ENCODE results near the gene TMC4.

Gene TMC4

DNA sequence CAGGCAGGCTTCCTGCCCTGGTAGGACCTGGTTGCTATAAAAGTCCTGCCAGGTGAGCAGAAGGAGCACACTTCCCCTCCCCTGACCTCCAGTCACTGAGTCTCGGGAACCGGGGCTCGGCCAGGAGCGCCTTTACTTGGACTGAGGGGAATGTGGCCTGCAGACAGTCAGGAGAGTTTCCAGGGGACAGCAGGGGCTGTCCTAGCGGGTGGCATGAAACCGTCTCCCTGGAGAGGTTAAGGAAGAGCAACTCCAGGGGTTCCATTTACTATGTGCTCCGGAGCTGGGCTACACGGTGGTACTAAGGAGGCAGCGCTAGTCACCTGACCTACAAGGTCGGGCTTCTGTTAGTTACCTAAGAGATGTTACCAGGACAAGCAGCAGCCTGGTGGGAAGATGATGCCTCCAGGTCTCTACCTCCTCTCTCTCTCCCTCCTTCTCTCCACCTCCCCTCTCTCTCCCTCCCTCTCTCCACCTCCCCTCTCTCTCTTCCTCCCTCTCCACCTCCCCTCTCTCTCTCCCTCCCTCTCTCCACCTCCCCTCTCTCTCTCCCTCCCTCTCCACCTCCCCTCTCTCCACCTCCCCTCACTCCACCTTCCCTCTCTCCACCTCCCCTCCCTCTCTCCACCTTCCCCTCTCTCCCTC lies 39.5 kb downstream of the TMC4 start:
- no peaks in the 10 kb centered on the region for H3K36me3 Mint-ChIP-seq (ENCODE audit: low read depth)
- H3K4me3 Mint-ChIP-seq: no peak overlapping the region
- peaks cover 3% of the 10 kb centered on the region for H3K27me3 Mint-ChIP-seq (ENCODE audit: low read depth, poor library complexity)
- no peak overlapping the region for H3K27ac Mint-ChIP-seq
- TF ChIP-seq, protein P1, sequence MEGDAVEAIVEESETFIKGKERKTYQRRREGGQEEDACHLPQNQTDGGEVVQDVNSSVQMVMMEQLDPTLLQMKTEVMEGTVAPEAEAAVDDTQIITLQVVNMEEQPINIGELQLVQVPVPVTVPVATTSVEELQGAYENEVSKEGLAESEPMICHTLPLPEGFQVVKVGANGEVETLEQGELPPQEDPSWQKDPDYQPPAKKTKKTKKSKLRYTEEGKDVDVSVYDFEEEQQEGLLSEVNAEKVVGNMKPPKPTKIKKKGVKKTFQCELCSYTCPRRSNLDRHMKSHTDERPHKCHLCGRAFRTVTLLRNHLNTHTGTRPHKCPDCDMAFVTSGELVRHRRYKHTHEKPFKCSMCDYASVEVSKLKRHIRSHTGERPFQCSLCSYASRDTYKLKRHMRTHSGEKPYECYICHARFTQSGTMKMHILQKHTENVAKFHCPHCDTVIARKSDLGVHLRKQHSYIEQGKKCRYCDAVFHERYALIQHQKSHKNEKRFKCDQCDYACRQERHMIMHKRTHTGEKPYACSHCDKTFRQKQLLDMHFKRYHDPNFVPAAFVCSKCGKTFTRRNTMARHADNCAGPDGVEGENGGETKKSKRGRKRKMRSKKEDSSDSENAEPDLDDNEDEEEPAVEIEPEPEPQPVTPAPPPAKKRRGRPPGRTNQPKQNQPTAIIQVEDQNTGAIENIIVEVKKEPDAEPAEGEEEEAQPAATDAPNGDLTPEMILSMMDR (IDR thresholded peaks at IDR 0.05): no peak
- peaks cover 6% of the 10 kb centered on the region for H3K9me3 Mint-ChIP-seq
- peaks cover 21% of the 10 kb centered on the region for H3K4me1 Mint-ChIP-seq
- DNase-seq: peak; percentile 26

DNA sequence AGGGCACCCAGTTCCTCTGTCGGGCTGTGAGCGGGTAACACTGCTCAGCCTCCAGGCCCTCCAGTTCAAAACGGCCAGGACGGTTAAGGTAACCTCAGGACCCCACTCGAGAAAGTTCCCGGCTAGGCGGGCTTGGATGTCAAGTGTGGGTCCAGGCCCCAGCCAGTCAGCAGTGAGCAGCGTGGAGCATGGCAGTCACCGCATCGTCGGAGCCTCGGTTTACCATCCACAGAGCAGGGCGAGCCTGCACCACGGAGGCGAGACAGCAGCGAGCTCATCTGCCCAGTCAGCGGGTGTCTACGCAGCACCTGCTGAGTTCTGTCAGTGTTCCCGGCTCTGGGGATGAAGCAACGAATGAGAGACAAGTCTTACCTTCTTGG lies 43.4 kb downstream of the TMC4 start:
- Mint-ChIP-seq H3K4me1 (peaks cover 5% of the 10 kb centered on the region), H3K4me3 (no peak overlapping the region), H3K27me3 (ENCODE audit: low read depth, poor library complexity) (no peaks in the 10 kb centered on the region), H3K9me3 (peaks cover 5% of the 10 kb centered on the region), H3K27ac (no peak overlapping the region), H3K36me3 (ENCODE audit: low read depth) (peaks cover 16% of the 10 kb centered on the region)
- DNase-seq: no peak
- TF ChIP-seq, protein P1 (IDR thresholded peaks at IDR 0.05): no peak

DNA sequence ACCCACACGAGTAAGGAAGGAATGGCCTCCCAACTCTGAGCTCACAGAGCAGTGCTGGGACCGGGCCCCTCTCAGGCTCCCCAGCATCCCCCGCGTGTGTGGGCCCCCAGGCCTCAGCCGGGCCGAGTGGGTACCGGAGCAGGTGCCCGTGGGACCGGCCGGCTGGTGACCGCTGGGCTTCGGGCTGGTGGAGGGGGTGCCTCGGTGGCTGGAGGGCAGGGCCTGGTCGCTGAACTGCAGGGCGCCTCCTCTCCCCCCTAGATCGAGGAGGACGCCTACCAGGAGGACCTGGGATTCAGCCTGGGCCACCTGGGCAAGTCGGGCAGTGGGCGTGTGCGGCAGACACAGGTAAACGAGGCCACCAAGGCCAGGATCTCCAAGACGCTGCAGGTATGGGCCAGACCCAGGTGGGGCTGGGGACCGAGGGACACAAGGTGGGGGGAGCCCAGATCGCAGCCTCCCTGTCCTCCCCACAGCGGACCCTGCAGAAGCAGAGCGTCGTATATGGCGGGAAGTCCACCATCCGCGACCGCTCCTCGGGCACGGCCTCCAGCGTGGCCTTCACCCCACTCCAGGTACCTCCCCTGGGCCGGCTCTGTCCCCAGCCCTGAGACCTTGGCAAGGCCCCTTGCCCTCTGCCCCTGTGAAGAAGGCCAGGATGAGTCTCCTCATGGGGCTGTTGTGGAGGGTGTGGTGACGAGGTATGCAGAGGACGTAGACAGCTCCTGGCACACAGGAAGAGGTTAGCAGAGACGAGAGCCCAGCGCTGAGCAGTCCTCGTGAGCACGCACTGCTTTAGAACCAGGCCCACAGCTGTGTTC lies 44.0 kb downstream of the TMC4 start:
- Mint-ChIP-seq H3K9me3 (no peaks in the 10 kb centered on the region), H3K27me3 (ENCODE audit: low read depth, poor library complexity) (no peaks in the 10 kb centered on the region), H3K27ac (no peak overlapping the region), H3K4me1 (no peaks in the 10 kb centered on the region), H3K36me3 (ENCODE audit: low read depth) (peaks cover 16% of the 10 kb centered on the region), H3K4me3 (no peak overlapping the region)
- DNase-seq: no peak
- TF ChIP-seq, protein P1 (IDR thresholded peaks at IDR 0.05): no peak

DNA sequence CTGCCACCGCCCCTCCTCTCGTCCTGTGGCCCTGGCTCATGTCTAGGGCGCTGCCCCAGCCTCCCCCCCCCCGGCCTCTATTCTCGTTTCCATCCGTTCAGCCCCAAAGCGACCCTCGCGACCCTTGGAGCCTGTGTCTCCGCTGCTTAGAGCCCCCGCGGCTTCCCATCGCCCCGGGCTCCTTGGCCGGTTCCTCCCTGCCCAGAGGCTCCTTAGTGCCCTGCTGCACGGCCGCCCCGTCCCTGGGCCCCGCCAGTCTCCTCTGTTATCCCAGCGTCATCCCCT lies 44.6 kb downstream of the TMC4 start:
- H3K36me3 Mint-ChIP-seq (ENCODE audit: low read depth): peaks cover 17% of the 10 kb centered on the region
- no peak overlapping the region for H3K4me3 Mint-ChIP-seq
- no peak overlapping the region for H3K27ac Mint-ChIP-seq

DNA sequence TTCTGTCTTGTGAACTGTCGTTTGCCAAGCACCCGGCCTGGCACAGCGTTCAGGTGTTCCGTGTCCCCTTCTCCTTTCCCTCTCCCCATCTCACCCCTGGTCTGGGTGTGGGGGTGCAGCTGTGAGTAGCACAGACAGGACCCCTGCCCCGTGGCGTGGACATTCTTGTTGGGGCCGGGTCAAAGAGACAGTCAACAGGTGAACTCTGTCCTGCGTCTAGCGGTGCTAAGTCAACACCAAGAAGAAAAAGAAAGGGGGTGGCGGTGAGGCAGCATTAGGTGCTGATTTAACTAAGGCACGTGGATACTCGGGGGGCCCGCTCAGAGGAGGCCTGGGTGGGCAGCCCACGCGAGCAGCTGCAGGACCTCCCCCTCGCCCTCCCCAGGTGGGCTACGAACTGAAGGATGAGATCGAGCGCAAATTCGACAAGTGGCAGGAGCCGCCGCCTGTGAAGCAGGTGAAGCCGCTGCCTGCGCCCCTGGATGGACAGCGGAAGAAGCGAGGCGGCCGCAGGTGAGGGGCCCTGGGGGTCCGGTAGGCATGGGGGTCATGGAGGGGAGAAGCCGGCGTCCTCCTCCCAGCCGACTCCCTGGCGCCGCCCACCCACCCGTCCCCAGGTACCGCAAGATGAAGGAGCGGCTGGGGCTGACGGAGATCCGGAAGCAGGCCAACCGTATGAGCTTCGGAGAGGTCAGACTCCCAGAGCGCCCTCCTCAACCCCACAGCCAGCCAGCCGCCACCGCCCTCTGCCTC lies 45.1 kb downstream of the TMC4 start:
- H3K9me3 Mint-ChIP-seq: no peaks in the 10 kb centered on the region
- peaks cover 22% of the 10 kb centered on the region for H3K36me3 Mint-ChIP-seq (ENCODE audit: low read depth)
- no peak overlapping the region for H3K4me3 Mint-ChIP-seq
- DNase-seq: no peak
- H3K27me3 Mint-ChIP-seq (ENCODE audit: low read depth, poor library complexity): no peaks in the 10 kb centered on the region
- no peaks in the 10 kb centered on the region for H3K4me1 Mint-ChIP-seq
- no peak overlapping the region for H3K27ac Mint-ChIP-seq
- TF ChIP-seq, protein P1 (IDR thresholded peaks at IDR 0.05): no peak

More for the DNA sequence above, 44.6 kb downstream of the TMC4 start:
- TF ChIP-seq, protein P1 (IDR thresholded peaks at IDR 0.05): no peak
- no peaks in the 10 kb centered on the region for H3K4me1 Mint-ChIP-seq
- no peaks in the 10 kb centered on the region for H3K9me3 Mint-ChIP-seq
- no peak for DNase-seq
- H3K27me3 Mint-ChIP-seq (ENCODE audit: low read depth, poor library complexity): no peaks in the 10 kb centered on the region
